Esophagus squamous epithelium (tissue), 5 donors: ENCODE results near the gene CTU1. TPM values are rescaled to one million over a fixed set of nuclear protein-coding genes. Genes with fewer than 3 reads are reported as not detected.

Source experiments
- DNase-seq: peaks from one replicate; lab custom pipeline; 2025; lab: John Stamatoyannopoulos, UW
- H3K27ac ChIP-seq, 4 donors: fragments of 200-600 bp; sonication (generic); one replicate each; pipeline ENCODE4 v1.5.1; 2016 to 2019; ENCODE audit warnings: mild to moderate bottlenecking in 1 of 4
- H3K27me3 ChIP-seq, 4 donors: fragments of 200-600 bp; sonication (generic); 1 replicate in 3 of 4; 2 replicates in 1 of 4; pipeline versions ENCODE4 v1.5.1 to v1.6.0; 2017 to 2021; ENCODE audit warnings: antibody characterized with exemption in 1 of 4
- H3K36me3 ChIP-seq, 3 donors: fragments of 200-600 bp; sonication (generic); one replicate each; pipeline ENCODE4 v1.5.1; 2016 to 2019
- H3K4me1 ChIP-seq, 3 donors: fragments of 200-600 bp; sonication (generic); one replicate each; pipeline ENCODE4 v1.5.1; 2017 to 2019
- H3K4me3 ChIP-seq, 4 donors: fragments of 200-600 bp; sonication (generic); 1 replicate in 3 of 4; 2 replicates in 1 of 4; pipeline ENCODE4 v1.5.1; 2016 to 2019; ENCODE audit warnings: mild to moderate bottlenecking in 2 of 4, moderate library complexity in 1 of 4
- H3K9me3 ChIP-seq, 3 donors: fragments of 200-600 bp; sonication (generic); one replicate each; pipeline ENCODE4 v1.5.1; 2016 to 2019
- CTCF ChIP-seq, 6 experiments: fragments of 450-650 bp in 4 of 6; fragments of 200-600 bp in 2 of 6; sonication (generic) in 2 of 6; IDR thresholded peaks; one replicate each; pipeline ENCODE4 v1.5.1; 2016 to 2019; ENCODE audit warnings: antibody characterized with exemption in 6 of 6, mild to moderate bottlenecking in 4 of 6, moderate library complexity in 4 of 6
- POLR2A ChIP-seq, 4 donors: fragments of 450-650 bp; IDR thresholded peaks; one replicate each; pipeline ENCODE4 v1.6.1; 2017; ENCODE audit warnings: antibody characterized with exemption in 4 of 4, mild to moderate bottlenecking in 4 of 4, moderate library complexity in 3 of 4
- WGBS, 2 donors: methylation state at CpG; one replicate each; pipeline ENCODE4 v1.1.5; 2018; 5-methylcytosine and 5-hydroxymethylcytosine counted together
- intact Hi-C: fragments of 100-400 bp; cut with DNase I; formaldehyde crosslinking; loops from one replicate; pipeline ENCODE4 v1.15.0; 2022
- total RNA-seq, 4 donors: library from RNA; depleted of rRNA; stranded (reverse); fragments of >200 nt; gene quantifications; one replicate each; pipeline ENCODE4 v1.1.0, GENCODE V29; 2016
- donor health status: DM: yes; HTN: yes; CAD: no.

Gene CTU1
- total RNA-seq, 4 donors from 2014 or later: 10.8 to 18.6 (median 13.5) TPM

- intact Hi-C loops: no loop called here
- Histone ChIP-seq H3K27ac (no peak overlapping the region), H3K36me3 (peaks cover 5 to 83% (median 5%) of the 10 kb centered on the region in 3 donors), H3K27me3 (no peaks in the 10 kb centered on the region), H3K4me1 (peaks cover 0 to 34% (median 7%) of the 10 kb centered on the region in 3 donors), H3K9me3 (no peaks in the 10 kb centered on the region), H3K4me3 (no peak overlapping the region)
- 54 to 69% methylated on average over 3 of the region's 3 CpGs for WGBS, 2 donors
- TF ChIP-seq CTCF (IDR thresholded peaks at IDR 0.05): no peak
- no peak for TF ChIP-seq POLR2A (IDR thresholded peaks at IDR 0.05)
- no peak for DNase-seq
Observed at GRCh38 chr19:51100601-51101000, 7.6 kb downstream of the CTU1 start.

DNA sequence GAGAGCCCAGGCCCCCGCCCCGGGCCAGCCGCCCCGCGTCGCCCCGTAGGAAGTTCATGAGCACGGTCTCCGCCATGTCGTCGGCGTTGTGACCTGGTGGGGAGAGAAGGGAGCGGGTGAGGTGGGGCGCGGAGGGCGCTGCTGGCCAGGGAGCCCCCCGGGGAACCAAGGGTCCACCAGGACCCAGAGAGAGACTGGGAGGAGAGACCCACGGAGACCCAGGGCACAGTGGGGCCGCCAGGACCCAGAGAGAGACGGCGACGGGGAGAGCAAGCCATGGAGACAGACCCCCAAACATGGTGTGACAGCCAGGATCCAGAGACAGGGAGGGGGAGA, 9.2 kb downstream of the CTU1 start:
- 95% methylated on average over 3 of the region's 22 CpGs; no CpG with 5 or more reads in 1 of the 2 donors for WGBS, 2 donors
- intact Hi-C loops: loop anchor here (5.0 kb wide), 1 partner anchor 172 kb away; no protein-coding TSS in a partner anchor
- no peaks in the 10 kb centered on the region for H3K27me3 ChIP-seq

GRCh38 chr19:51098365-51099046, 9.7 kb downstream of the CTU1 start:
- Histone ChIP-seq H3K27me3 (no peaks in the 10 kb centered on the region), H3K4me1 (peaks cover 3 to 44% (median 7%) of the 10 kb centered on the region in 3 donors), H3K36me3 (peaks cover 0 to 63% (median 0%) of the 10 kb centered on the region in 3 donors), H3K4me3 (peak overlapping the region in 1 of 4 donors; percentile 41), H3K27ac (no peak overlapping the region), H3K9me3 (no peaks in the 10 kb centered on the region)
- DNase-seq: no peak
- intact Hi-C loops: loop anchor here (5.0 kb wide), 1 partner anchor 171 kb away; no protein-coding TSS in a partner anchor
- no peak for TF ChIP-seq POLR2A (IDR thresholded peaks at IDR 0.05)
- TF ChIP-seq CTCF (IDR thresholded peaks at IDR 0.05): no peak
- WGBS, 2 donors: 90% methylated on average over 3 of the region's 78 CpGs; no CpG with 5 or more reads in 1 of the 2 donors

More for the DNA sequence above, 9.2 kb downstream of the CTU1 start:
- Histone ChIP-seq H3K36me3 (peaks cover 3 to 68% (median 4%) of the 10 kb centered on the region in 3 donors), H3K4me3 (peak overlapping the region in 1 of 4 donors; percentile 41), H3K9me3 (no peaks in the 10 kb centered on the region), H3K27ac (no peak overlapping the region), H3K4me1 (peaks cover 0 to 44% (median 7%) of the 10 kb centered on the region in 3 donors)
- no peak for TF ChIP-seq POLR2A (IDR thresholded peaks at IDR 0.05)
- TF ChIP-seq CTCF (IDR thresholded peaks at IDR 0.05): no peak
- no peak for DNase-seq

GRCh38 chr19:51097796-51098195, 10.4 kb downstream of the CTU1 start:
- Histone ChIP-seq H3K27me3 (no peaks in the 10 kb centered on the region), H3K4me3 (no peak overlapping the region), H3K4me1 (peaks cover 7 to 44% (median 9%) of the 10 kb centered on the region in 3 donors), H3K27ac (no peak overlapping the region), H3K36me3 (peaks cover 0 to 56% (median 0%) of the 10 kb centered on the region in 3 donors), H3K9me3 (no peaks in the 10 kb centered on the region)
- WGBS, 2 donors: 72 to 87% methylated on average over 10 to 13 of the region's 20 CpGs
- TF ChIP-seq CTCF (IDR thresholded peaks at IDR 0.05): no peak
- TF ChIP-seq POLR2A (IDR thresholded peaks at IDR 0.05): no peak
- DNase-seq: no peak
- intact Hi-C loops: loop anchor here (5.0 kb wide), 1 partner anchor 170 kb away; no protein-coding TSS in a partner anchor

DNA sequence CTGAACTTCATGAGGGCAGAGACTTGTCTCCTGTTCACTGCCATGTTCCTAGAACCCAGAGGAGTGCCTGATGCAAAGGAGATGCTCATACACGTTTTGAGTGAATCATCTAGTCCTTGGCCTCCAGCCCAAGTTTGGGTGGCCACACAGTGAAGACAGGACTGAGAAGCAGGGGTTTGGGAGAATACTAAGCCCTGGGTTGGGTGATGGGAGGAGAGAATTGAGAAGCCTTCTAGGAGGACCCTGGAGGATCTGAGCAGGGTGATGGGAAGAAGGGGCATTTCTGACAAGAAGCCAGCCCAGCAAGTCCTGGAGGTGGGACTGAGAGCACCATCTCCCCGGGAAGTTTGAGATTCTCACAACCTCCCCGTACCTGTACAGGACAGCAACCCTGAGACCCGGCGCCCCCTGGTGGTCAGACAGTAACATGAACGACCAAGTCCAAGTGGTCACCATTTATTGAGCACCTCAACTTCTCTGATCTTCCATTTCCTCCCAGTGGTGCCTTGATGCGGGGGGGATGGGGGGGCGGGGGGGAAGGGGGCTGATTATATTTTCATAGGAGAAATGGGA, 11.0 kb downstream of the CTU1 start:
- Histone ChIP-seq H3K27ac (peak overlapping the region; percentile 49 to 66 (median 56)), H3K36me3 (peaks cover 0 to 51% (median 0%) of the 10 kb centered on the region in 3 donors), H3K27me3 (no peaks in the 10 kb centered on the region), H3K4me3 (no peak overlapping the region), H3K4me1 (peaks cover 7 to 45% (median 9%) of the 10 kb centered on the region in 3 donors), H3K9me3 (no peaks in the 10 kb centered on the region)
- intact Hi-C loops: loop anchor here (5.0 kb wide), 1 partner anchor 170 kb away; no protein-coding TSS in a partner anchor
- peak; percentile 27 to 74 (median 65) for TF ChIP-seq CTCF (IDR thresholded peaks at IDR 0.05)
- TF ChIP-seq POLR2A (IDR thresholded peaks at IDR 0.05): no peak
- 0 to 3% methylated on average over 1 to 6 of the region's 8 CpGs for WGBS, 2 donors
- no peak for DNase-seq
